ENCODE data around the gene DLGAP5. TPM values are rescaled to one million over a fixed set of nuclear protein-coding genes. Genes with fewer than 3 reads are reported as not detected.

DLGAP5 gene
- polyA plus RNA-seq, 1 donor from 2014 or later: 2.0 TPM

DNA sequence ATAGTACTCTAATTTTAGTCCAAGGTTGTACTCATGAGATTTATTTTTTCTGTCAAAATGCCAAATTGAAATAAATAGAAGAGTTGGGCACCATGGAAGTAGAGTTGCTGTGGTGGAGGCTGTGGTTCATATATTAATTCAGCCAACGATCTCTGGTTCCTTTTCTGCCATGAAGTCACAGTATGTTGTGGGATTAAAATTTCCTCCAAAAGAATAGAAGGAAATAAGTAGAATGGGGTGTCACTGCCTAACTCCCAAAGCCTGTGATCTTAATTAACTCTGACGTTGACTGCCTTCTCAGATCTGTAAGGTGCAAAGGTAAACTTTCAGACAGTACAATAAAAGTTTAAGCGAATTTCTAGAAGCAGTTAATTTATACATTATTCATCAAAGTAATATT is 42.2 kb upstream of the DLGAP5 start:
- Histone ChIP-seq H2AFZ (ENCODE audit: low read depth, low read length) (no peak overlapping the region), H3K79me2 (replicated peaks; ENCODE audit: insufficient read depth, low read length) (no peaks in the 10 kb centered on the region), H4K20me1 (ENCODE audit: insufficient read depth) (no peaks in the 10 kb centered on the region), H3K9ac (ENCODE audit: low read length) (no peak overlapping the region), H3K4me3 (ENCODE audit: low read length) (no peak overlapping the region), H3F3A (ENCODE audit: insufficient read depth, low read length, poor library complexity, severe bottlenecking) (no peaks in the 10 kb centered on the region), H3K36me3 (ENCODE audit: insufficient read depth, low read length) (no peaks in the 10 kb centered on the region), H3K27me3 (ENCODE audit: insufficient read depth, low read depth, low read length) (no peaks in the 10 kb centered on the region), H3K9me2 (ENCODE audit: insufficient read depth, low read length) (no peaks in the 10 kb centered on the region), H3K27ac (ENCODE audit: low read length) (no peak overlapping the region), H3K4me2 (ENCODE audit: low read length) (no peak overlapping the region), H3K9me3 (ENCODE audit: low read length) (no peaks in the 10 kb centered on the region)
- TF ChIP-seq EP300 (conservative IDR thresholded peaks at IDR 0.05; ENCODE audit: poor library complexity, severe bottlenecking) (no peak), MXI1 (conservative IDR thresholded peaks at IDR 0.05; ENCODE audit: poor library complexity, severe bottlenecking) (no peak), SMC3 (conservative IDR thresholded peaks at IDR 0.05; ENCODE audit: poor library complexity) (no peak), RAD21 (conservative IDR thresholded peaks at IDR 0.05) (no peak), TAF1 (IDR thresholded peaks at IDR 0.05; ENCODE audit: low read depth) (no peak), EZH2 (IDR thresholded peaks at IDR 0.05; ENCODE audit: borderline replicate concordance, insufficient read depth, low read length, poor library complexity, severe bottlenecking) (no peak), POLR2AphosphoS5 (IDR thresholded peaks at IDR 0.05) (no peak)
- TF ChIP-seq, protein P1, sequence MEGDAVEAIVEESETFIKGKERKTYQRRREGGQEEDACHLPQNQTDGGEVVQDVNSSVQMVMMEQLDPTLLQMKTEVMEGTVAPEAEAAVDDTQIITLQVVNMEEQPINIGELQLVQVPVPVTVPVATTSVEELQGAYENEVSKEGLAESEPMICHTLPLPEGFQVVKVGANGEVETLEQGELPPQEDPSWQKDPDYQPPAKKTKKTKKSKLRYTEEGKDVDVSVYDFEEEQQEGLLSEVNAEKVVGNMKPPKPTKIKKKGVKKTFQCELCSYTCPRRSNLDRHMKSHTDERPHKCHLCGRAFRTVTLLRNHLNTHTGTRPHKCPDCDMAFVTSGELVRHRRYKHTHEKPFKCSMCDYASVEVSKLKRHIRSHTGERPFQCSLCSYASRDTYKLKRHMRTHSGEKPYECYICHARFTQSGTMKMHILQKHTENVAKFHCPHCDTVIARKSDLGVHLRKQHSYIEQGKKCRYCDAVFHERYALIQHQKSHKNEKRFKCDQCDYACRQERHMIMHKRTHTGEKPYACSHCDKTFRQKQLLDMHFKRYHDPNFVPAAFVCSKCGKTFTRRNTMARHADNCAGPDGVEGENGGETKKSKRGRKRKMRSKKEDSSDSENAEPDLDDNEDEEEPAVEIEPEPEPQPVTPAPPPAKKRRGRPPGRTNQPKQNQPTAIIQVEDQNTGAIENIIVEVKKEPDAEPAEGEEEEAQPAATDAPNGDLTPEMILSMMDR (IDR thresholded peaks at IDR 0.05; ENCODE audit: poor library complexity, severe bottlenecking): no peak
- TF ChIP-seq, protein P2, sequence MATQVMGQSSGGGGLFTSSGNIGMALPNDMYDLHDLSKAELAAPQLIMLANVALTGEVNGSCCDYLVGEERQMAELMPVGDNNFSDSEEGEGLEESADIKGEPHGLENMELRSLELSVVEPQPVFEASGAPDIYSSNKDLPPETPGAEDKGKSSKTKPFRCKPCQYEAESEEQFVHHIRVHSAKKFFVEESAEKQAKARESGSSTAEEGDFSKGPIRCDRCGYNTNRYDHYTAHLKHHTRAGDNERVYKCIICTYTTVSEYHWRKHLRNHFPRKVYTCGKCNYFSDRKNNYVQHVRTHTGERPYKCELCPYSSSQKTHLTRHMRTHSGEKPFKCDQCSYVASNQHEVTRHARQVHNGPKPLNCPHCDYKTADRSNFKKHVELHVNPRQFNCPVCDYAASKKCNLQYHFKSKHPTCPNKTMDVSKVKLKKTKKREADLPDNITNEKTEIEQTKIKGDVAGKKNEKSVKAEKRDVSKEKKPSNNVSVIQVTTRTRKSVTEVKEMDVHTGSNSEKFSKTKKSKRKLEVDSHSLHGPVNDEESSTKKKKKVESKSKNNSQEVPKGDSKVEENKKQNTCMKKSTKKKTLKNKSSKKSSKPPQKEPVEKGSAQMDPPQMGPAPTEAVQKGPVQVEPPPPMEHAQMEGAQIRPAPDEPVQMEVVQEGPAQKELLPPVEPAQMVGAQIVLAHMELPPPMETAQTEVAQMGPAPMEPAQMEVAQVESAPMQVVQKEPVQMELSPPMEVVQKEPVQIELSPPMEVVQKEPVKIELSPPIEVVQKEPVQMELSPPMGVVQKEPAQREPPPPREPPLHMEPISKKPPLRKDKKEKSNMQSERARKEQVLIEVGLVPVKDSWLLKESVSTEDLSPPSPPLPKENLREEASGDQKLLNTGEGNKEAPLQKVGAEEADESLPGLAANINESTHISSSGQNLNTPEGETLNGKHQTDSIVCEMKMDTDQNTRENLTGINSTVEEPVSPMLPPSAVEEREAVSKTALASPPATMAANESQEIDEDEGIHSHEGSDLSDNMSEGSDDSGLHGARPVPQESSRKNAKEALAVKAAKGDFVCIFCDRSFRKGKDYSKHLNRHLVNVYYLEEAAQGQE (IDR thresholded peaks at IDR 0.05; ENCODE audit: borderline replicate concordance): no peak

DNA sequence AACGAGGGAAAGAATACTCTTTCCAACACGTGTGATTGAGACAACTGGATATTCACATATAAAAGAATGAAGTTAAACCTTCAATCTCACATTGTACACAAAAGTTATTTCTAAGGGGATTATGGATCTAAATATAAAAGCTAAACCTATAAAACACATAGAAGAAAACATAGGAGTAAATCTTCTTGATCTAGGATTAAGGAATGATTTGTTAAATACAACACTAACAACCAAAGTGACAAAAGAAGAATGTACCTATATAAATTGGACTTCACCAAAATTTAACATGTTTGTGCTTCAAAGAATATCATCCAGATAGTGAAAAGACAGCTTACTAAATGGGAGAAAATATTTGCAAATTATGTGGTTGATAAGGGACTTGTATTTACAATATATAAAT is 36.9 kb upstream of the DLGAP5 start:
- Histone ChIP-seq H3K27ac (ENCODE audit: low read length) (no peak overlapping the region), H3K9ac (ENCODE audit: low read length) (no peak overlapping the region), H4K20me1 (ENCODE audit: insufficient read depth) (no peaks in the 10 kb centered on the region), H3K4me3 (ENCODE audit: low read length) (no peak overlapping the region), H3K9me3 (ENCODE audit: low read length) (no peaks in the 10 kb centered on the region), H3K79me2 (replicated peaks; ENCODE audit: insufficient read depth, low read length) (no peaks in the 10 kb centered on the region), H3F3A (ENCODE audit: insufficient read depth, low read length, poor library complexity, severe bottlenecking) (no peaks in the 10 kb centered on the region), H2AFZ (ENCODE audit: low read depth, low read length) (no peak overlapping the region), H3K9me2 (ENCODE audit: insufficient read depth, low read length) (no peaks in the 10 kb centered on the region), H3K36me3 (ENCODE audit: insufficient read depth, low read length) (no peaks in the 10 kb centered on the region), H3K4me2 (ENCODE audit: low read length) (no peak overlapping the region), H3K27me3 (ENCODE audit: insufficient read depth, low read depth, low read length) (no peaks in the 10 kb centered on the region)
- TF ChIP-seq MXI1 (conservative IDR thresholded peaks at IDR 0.05; ENCODE audit: poor library complexity, severe bottlenecking): no peak
- TF ChIP-seq EP300 (conservative IDR thresholded peaks at IDR 0.05; ENCODE audit: poor library complexity, severe bottlenecking): no peak
- no peak for TF ChIP-seq EZH2 (IDR thresholded peaks at IDR 0.05; ENCODE audit: borderline replicate concordance, insufficient read depth, low read length, poor library complexity, severe bottlenecking)
- TF ChIP-seq TAF1 (IDR thresholded peaks at IDR 0.05; ENCODE audit: low read depth): no peak
- TF ChIP-seq RAD21 (conservative IDR thresholded peaks at IDR 0.05): no peak
- TF ChIP-seq POLR2AphosphoS5 (IDR thresholded peaks at IDR 0.05): no peak
- TF ChIP-seq, protein P2 (IDR thresholded peaks at IDR 0.05; ENCODE audit: borderline replicate concordance): no peak
- no peak for TF ChIP-seq SMC3 (conservative IDR thresholded peaks at IDR 0.05; ENCODE audit: poor library complexity)
- TF ChIP-seq, protein P1 (IDR thresholded peaks at IDR 0.05; ENCODE audit: poor library complexity, severe bottlenecking): no peak
